Trophoblast cell (in vitro differentiated cells and primary cell): ENCODE results near the gene CHMP4A.

Source experiments
- DNase-seq, 2 donors: peaks; one replicate each; pipeline ENCODE4 v3.0.0-alpha.2; 2016
- H2AFZ ChIP-seq: 2 replicates; pipeline ENCODE4 v1.6.1; 2013; ENCODE audit warnings: low read length, moderate library complexity, mild to moderate bottlenecking; ENCODE audit not compliant: insufficient read depth, poor library complexity
- H2AK5ac ChIP-seq: 2 replicates; pipeline ENCODE4 v1.6.1; 2013; ENCODE audit warnings: mild to moderate bottlenecking, low read length
- H2BK120ac ChIP-seq: 2 replicates; pipeline ENCODE4 v1.6.1; 2013; ENCODE audit warnings: low read length, mild to moderate bottlenecking, moderate library complexity; ENCODE audit not compliant: insufficient read depth, poor library complexity
- H2BK12ac ChIP-seq: 2 replicates; pipeline ENCODE4 v1.6.1; 2013; ENCODE audit warnings: mild to moderate bottlenecking, low read length, moderate library complexity
- H2BK5ac ChIP-seq: 2 replicates; pipeline ENCODE4 v1.6.1; 2013; ENCODE audit warnings: low read length, low read depth, moderate library complexity, mild to moderate bottlenecking; ENCODE audit not compliant: poor library complexity
- H3K14ac ChIP-seq: 2 replicates; pipeline ENCODE4 v1.6.1; 2013; ENCODE audit warnings: mild to moderate bottlenecking, low read length
- H3K18ac ChIP-seq: 2 replicates; pipeline ENCODE4 v1.6.1; 2013; ENCODE audit warnings: mild to moderate bottlenecking, low read length
- H3K23ac ChIP-seq: 2 replicates; pipeline ENCODE4 v1.6.1; 2013; ENCODE audit warnings: low read length
- H3K27ac ChIP-seq: 2 replicates; pipeline ENCODE4 v1.5.1; 2013; ENCODE audit warnings: low read depth, mild to moderate bottlenecking, inconsistent platforms, low read length, moderate library complexity
- H3K27me3 ChIP-seq: 2 replicates; pipeline ENCODE4 v1.6.1; 2013; ENCODE audit warnings: inconsistent platforms, mild to moderate bottlenecking, low read length, moderate library complexity; ENCODE audit not compliant: insufficient read depth
- H3K36me3 ChIP-seq, 2 experiments: 1 replicate in 1 of 2; 2 replicates in 1 of 2; pipeline ENCODE4 v1.6.1; 2013; ENCODE audit warnings: low read length in 2 of 2, mild to moderate bottlenecking in 2 of 2, moderate library complexity in 1 of 2; ENCODE audit not compliant: insufficient read depth in 2 of 2, control insufficient read depth in 1 of 2
- H3K4ac ChIP-seq: 2 replicates; pipeline ENCODE4 v1.6.1; 2013; ENCODE audit warnings: low read depth, mild to moderate bottlenecking, low read length, moderate library complexity
- H3K4me1 ChIP-seq, 2 experiments: 1 replicate in 1 of 2; 2 replicates in 1 of 2; pipeline ENCODE4 v1.6.1; 2013; ENCODE audit warnings: low read length in 2 of 2, mild to moderate bottlenecking in 2 of 2, moderate library complexity in 1 of 2; ENCODE audit not compliant: insufficient read depth in 2 of 2, control insufficient read depth in 1 of 2
- H3K4me2 ChIP-seq: 2 replicates; pipeline ENCODE4 v1.6.1; 2013; ENCODE audit warnings: inconsistent platforms, mild to moderate bottlenecking, low read length, moderate library complexity
- H3K4me3 ChIP-seq: 2 replicates; pipeline ENCODE4 v1.5.1; 2013; ENCODE audit warnings: mild to moderate bottlenecking, low read depth, low read length, inconsistent platforms
- H3K79me1 ChIP-seq: one replicate; pipeline ENCODE4 v1.6.1; 2013; ENCODE audit warnings: low read length
- H3K79me2 ChIP-seq: 2 replicates; pipeline ENCODE4 v1.6.1; 2013; ENCODE audit warnings: low read length, mild to moderate bottlenecking; ENCODE audit not compliant: control insufficient read depth, insufficient read depth, poor library complexity
- H3K9ac ChIP-seq: 2 replicates; pipeline ENCODE4 v1.6.1; 2013; ENCODE audit warnings: mild to moderate bottlenecking, low read length
- H3K9me3 ChIP-seq: 2 replicates; pipeline ENCODE4 v1.6.1; 2013; ENCODE audit warnings: low read depth, mild to moderate bottlenecking, control low read depth, inconsistent platforms, low read length; ENCODE audit not compliant: insufficient read depth
- H4K12ac ChIP-seq: 2 replicates; pipeline ENCODE4 v1.6.1; 2013; ENCODE audit warnings: low read depth, mild to moderate bottlenecking, low read length, moderate library complexity
- H4K8ac ChIP-seq: 2 replicates; pipeline ENCODE4 v1.6.1; 2013; ENCODE audit warnings: low read depth, mild to moderate bottlenecking, low read length, moderate library complexity
- H4K91ac ChIP-seq: one replicate; pipeline ENCODE4 v1.6.1; 2013; ENCODE audit warnings: low read depth, mild to moderate bottlenecking, low read length, moderate library complexity
- WGBS: extraction: QIAGEN DNeasy Blood & Tissue Kit; methylation state at CpG from one replicate; pipeline ENCODE4 v1.1.7; 2013; ENCODE audit warnings: missing lambda C conversion rate; ENCODE audit not compliant: insufficient read length, insufficient coverage; ENCODE audit errors: extremely low coverage; 5-methylcytosine and 5-hydroxymethylcytosine counted together

CHMP4A gene

GRCh38 chr14:24238123-24238522, 24.8 kb upstream of the CHMP4A start:
- no peak overlapping the region for H3K4ac ChIP-seq
- H3K4me2 ChIP-seq = no peak overlapping the region
- H3K4me3 ChIP-seq = no peak overlapping the region
- no peak overlapping the region for H4K12ac ChIP-seq
- no CpG with 5 or more reads among the region's 5 CpGs for WGBS
- no peak overlapping the region for H2BK5ac ChIP-seq
- no peak overlapping the region for H3K27ac ChIP-seq
- no peak overlapping the region for H2BK12ac ChIP-seq
- peaks cover 6 to 14% of the 10 kb centered on the region in 2 experiments for H3K4me1 ChIP-seq
- H3K14ac ChIP-seq = no peak overlapping the region
- H3K18ac ChIP-seq = no peak overlapping the region
- no peaks in the 10 kb centered on the region for H3K27me3 ChIP-seq
- H3K36me3 ChIP-seq = peaks cover 26 to 47% of the 10 kb centered on the region in 2 experiments
- H2AK5ac ChIP-seq = no peak overlapping the region
- H4K91ac ChIP-seq = no peak overlapping the region
- H3K79me1 ChIP-seq = peaks cover 11% of the 10 kb centered on the region
- H3K23ac ChIP-seq = no peak overlapping the region
- H2AFZ ChIP-seq = no peak overlapping the region
- peaks cover 5% of the 10 kb centered on the region for H3K79me2 ChIP-seq
- peak; percentile 86 to 90 for DNase-seq
- H3K9ac ChIP-seq = no peak overlapping the region
- H2BK120ac ChIP-seq = no peak overlapping the region
- H3K9me3 ChIP-seq = peaks cover 4% of the 10 kb centered on the region
- H4K8ac ChIP-seq = no peak overlapping the region

GRCh38 chr14:24237463-24237955, 24.2 kb upstream of the CHMP4A start:
- Histone ChIP-seq H3K36me3 (peaks cover 26 to 47% of the 10 kb centered on the region in 2 experiments), H3K4me2 (no peak overlapping the region), H3K9me3 (peaks cover 4% of the 10 kb centered on the region), H3K79me2 (peaks cover 8% of the 10 kb centered on the region), H2BK120ac (no peak overlapping the region), H3K27ac (no peak overlapping the region), H2AK5ac (no peak overlapping the region), H3K14ac (no peak overlapping the region), H2AFZ (no peak overlapping the region), H3K4me1 (peaks cover 7 to 17% of the 10 kb centered on the region in 2 experiments), H2BK5ac (no peak overlapping the region), H2BK12ac (no peak overlapping the region), H4K91ac (no peak overlapping the region), H4K12ac (no peak overlapping the region), H3K9ac (no peak overlapping the region), H3K4ac (no peak overlapping the region), H3K4me3 (no peak overlapping the region), H3K27me3 (no peaks in the 10 kb centered on the region), H3K23ac (no peak overlapping the region), H3K79me1 (peaks cover 12% of the 10 kb centered on the region), H3K18ac (no peak overlapping the region), H4K8ac (no peak overlapping the region)
- WGBS = no CpG with 5 or more reads among the region's 2 CpGs
- no peak for DNase-seq

- H3K36me3 ChIP-seq = peaks cover 26 to 47% of the 10 kb centered on the region in 2 experiments
- WGBS = no CpG with 5 or more reads among the region's 6 CpGs
- peaks cover 4% of the 10 kb centered on the region for H3K9me3 ChIP-seq
- H2BK120ac ChIP-seq = no peak overlapping the region
- H3K4ac ChIP-seq = no peak overlapping the region
- no peak overlapping the region for H2AK5ac ChIP-seq
- no peak overlapping the region for H3K9ac ChIP-seq
- H3K18ac ChIP-seq = no peak overlapping the region
- H3K4me2 ChIP-seq = no peak overlapping the region
- no peak overlapping the region for H3K4me3 ChIP-seq
- peaks cover 7 to 17% of the 10 kb centered on the region in 2 experiments for H3K4me1 ChIP-seq
- H3K14ac ChIP-seq = no peak overlapping the region
- H2BK12ac ChIP-seq = no peak overlapping the region
- no peak overlapping the region for H3K23ac ChIP-seq
- H3K79me2 ChIP-seq = peaks cover 8% of the 10 kb centered on the region
- no peaks in the 10 kb centered on the region for H3K27me3 ChIP-seq
- H4K91ac ChIP-seq = no peak overlapping the region
- H4K8ac ChIP-seq = no peak overlapping the region
- H2BK5ac ChIP-seq = no peak overlapping the region
- no peak overlapping the region for H3K27ac ChIP-seq
- peaks cover 14% of the 10 kb centered on the region for H3K79me1 ChIP-seq
- DNase-seq = no peak
- no peak overlapping the region for H2AFZ ChIP-seq
- H4K12ac ChIP-seq = no peak overlapping the region
Observed at GRCh38 chr14:24236689-24237462, 23.6 kb upstream of the CHMP4A start.

GRCh38 chr14:24235804-24236688, 22.8 kb upstream of the CHMP4A start:
- Histone ChIP-seq H3K27me3 (no peaks in the 10 kb centered on the region), H3K27ac (no peak overlapping the region), H3K36me3 (peaks cover 25 to 45% of the 10 kb centered on the region in 2 experiments), H4K12ac (no peak overlapping the region), H2AK5ac (no peak overlapping the region), H3K79me1 (peaks cover 16% of the 10 kb centered on the region), H4K8ac (no peak overlapping the region), H3K14ac (no peak overlapping the region), H4K91ac (no peak overlapping the region), H3K9me3 (peaks cover 4% of the 10 kb centered on the region), H2BK120ac (no peak overlapping the region), H3K9ac (no peak overlapping the region), H2AFZ (no peak overlapping the region), H3K4ac (no peak overlapping the region), H3K4me2 (no peak overlapping the region), H2BK5ac (no peak overlapping the region), H3K23ac (no peak overlapping the region), H2BK12ac (no peak overlapping the region), H3K18ac (no peak overlapping the region), H3K4me1 (peaks cover 7 to 15% of the 10 kb centered on the region in 2 experiments), H3K4me3 (no peak overlapping the region), H3K79me2 (peaks cover 13% of the 10 kb centered on the region)
- DNase-seq = no peak
- no CpG with 5 or more reads among the region's 5 CpGs for WGBS
